ENCODE measurements around the gene DTNBP1.

- TF ChIP-seq CTCF (IDR thresholded peaks at IDR 0.05; ENCODE audit: low read depth, low read length, poor library complexity, severe bottlenecking) (no peak), EZH2phosphoT487 (IDR thresholded peaks at IDR 0.05; ENCODE audit: borderline replicate concordance, low read length) (no peak)
These were observed 136.6 kb downstream of the DTNBP1 start for GRCh38 chr6:15526212-15526701.
